HG02885 (cell line): ENCODE data around the gene CHIT1.

ENCODE experiments used
- ATAC-seq: cut with Tn5 transposase; IDR thresholded peaks from one replicate; pipeline ENCODE4 v1.9.1; 2021; ENCODE audit warnings: mild to moderate bottlenecking; ENCODE audit not compliant: unreplicated experiment, poor library complexity

Gene CHIT1

DNA sequence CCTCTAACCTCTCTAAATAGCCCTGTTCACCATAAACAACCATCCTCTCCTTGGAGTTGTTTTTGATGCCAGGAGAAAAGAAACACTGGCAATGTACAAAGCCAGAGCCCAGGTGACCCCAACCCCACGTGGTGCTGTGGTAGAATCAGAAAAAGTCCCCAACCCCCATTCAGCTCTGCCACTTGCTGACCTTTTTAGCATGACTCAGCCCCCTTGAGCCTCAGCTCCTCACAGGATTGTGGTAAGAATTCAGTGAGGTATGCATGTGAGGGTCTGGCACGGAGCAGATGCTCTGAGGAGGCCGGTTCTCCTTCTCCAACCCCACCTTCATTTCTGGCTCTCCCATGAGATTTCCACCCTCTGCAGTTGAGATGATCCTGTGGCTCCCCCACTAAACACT lies 31.8 kb downstream of the CHIT1 start:
- ATAC-seq: no peak

DNA sequence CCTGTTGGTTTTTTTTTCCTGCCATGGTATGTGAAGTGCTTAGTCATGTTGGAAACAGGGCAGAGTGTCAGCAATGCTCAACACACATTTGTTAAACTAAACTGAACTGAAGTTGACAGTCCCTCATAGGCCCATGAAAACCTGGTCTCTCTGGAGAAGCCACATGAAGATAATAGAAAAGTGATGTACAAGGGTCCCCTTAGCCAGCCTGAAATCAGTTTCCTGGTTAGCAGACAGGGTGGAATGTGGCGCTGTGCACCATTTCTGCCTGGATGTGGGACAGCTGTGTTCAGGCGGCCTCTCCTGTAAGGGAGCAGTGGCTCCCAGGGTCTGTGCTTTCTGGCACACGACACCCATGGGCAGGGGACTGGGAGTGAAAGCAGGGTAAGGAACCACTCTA lies 33.1 kb downstream of the CHIT1 start:
- ATAC-seq: no peak

DNA sequence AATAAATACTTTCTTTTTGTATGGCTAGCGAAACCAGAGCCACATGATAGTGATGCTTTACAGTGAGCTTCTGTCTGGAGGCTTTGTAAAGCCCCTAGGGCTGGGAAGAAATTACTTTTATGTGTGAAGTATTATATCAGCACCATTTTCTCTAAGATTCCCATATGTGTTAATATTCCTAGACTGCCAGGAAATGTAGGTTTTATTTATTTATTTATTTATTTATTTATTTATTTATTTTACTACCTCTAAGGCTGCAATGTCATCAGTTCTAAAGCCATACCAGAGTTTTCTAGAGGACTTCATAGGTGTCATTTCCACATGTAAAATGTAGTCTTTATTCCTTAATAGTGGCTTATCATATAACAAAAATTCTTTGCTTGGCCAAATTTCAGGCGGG lies 38.5 kb downstream of the CHIT1 start:
- ATAC-seq: no peak

DNA sequence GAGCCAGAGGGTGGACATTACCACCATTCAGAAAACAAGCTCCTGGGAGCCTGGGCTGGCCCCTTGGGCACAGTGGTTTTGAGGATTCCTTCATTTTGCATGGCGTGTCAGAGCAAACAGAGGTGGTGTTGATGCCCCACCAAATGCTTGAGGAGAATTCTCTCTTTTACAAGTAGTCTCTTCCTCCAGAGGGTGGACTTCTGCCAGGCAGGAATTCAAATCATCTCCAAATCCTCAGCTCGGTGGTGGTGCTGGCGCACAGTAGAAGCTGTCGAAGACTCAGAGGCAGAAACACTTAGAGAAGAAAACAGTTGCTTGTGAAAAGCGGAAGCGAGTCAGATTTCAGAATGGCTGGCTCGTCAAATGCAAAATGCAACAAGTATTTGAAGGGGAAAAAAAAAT lies 39.5 kb downstream of the CHIT1 start:
- ATAC-seq: no peak

DNA sequence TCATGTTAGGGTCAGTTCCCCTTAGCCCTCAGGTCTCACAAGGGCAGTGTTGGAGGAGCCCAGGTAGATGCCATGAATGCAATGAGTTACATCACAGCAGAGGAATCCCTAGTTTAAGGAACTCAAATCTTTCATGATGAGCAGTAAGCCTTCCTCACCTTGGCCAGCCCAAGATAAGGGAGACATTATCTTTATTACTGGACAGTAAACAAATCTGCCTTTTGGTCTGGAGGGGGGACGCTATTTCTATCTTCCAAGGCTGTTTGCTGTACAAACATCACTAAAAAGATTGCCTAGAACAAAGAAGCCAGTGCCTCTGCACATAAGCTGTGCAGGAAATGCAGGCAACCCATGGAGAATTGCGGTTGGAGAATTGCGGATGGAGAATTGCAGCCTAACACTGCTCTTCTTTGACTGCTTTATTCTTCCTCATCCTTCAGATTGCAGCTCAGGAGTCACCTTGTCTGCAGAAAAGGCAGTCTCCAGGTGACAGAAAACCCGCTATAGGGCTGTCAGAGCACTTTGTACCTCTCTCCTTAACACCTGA lies 40.7 kb downstream of the CHIT1 start:
- ATAC-seq: no peak

DNA sequence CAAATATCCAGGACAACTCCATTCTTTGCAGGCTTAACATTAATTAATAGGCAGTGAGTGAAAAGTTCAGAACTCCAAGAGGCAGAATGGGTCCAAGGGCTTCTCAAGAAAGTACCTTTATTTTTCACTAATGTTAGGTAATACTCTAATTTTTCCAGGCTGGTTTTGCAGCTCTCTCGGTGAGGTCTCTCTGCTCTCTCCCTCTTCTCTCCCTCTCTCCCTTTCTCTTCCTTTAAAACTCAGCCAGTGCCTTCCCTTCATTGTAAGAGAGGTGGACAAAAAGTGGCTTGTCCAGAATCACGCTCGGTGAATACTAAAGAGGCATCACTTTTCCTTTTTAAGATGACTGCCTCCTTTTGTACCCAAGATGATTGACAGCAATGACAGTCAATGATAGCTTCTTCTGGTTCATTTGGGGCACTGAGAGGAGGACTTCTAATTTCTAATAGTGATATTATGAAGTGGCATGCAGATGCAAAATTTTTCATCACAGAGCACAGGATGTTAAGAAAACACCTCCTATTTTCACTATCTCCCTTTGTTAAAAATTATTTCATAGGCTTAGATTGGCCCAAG lies 41.7 kb downstream of the CHIT1 start:
- ATAC-seq: no peak

DNA sequence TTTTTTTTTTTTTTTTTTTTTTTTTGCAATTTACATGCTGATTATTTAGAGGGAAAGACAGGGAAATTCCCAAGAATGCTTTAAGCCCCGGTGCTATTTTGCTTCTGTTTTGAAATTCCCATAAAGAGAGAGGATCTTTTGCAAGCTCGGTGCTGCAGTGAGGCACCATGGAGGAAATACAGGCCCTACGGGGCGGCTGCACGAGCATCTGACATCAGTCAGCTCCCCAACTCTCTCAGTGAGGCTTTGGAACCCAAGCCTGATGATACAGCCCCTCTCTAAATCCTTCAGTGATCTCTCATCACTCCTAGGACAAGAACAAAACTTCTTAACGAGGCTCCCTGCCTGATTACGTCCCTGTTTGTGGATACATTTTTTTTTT lies 42.2 kb downstream of the CHIT1 start:
- no peak for ATAC-seq

DNA sequence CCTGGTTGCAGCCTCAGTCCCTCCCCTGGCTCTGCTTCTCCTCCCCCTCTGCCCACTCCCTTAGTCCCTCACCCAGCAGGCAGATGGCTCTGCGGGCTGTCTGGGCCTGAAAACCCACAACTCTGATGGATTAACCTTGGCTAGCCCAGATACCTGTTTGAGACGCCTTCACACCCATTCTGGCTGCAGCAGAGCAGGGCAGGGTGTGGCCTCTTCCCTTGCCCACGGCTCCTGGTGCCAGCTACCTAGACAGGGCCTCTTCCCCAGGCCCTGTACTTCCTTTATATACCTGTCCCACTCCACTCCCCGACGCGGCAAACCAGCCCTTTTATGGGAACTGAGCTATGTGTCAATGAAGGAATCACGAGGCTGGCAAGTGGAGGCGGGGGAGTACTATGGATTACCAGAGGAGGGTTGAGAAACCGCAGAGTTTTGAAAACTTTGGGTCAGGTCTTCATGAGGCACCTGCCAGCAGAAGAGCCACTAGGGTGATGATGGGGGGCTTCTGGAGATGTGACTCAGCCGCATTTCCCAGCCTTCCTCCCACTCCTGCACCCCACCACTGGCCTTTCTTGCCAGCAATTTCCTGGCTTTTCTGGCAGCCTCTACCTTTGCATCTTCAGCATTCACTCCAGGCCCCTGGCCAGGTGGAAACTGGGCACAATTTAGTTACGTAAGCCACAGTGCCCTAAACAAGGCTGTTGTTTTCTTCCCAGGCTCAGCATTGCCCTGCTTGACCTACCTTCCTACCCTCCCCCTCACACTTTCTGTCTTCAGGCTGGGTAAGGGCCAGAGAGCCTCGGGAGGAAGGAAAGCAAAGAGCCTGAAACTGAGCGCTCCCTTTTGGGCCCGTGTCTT lies 42.8 kb downstream of the CHIT1 start, which contains the start of gene CHI3L1:
TSS of gene CHI3L1 (minus strand) at position 259 of the 858 bp plus-strand sequence. CDS start at position 178, 81 bp downstream.
- no peak for ATAC-seq

DNA sequence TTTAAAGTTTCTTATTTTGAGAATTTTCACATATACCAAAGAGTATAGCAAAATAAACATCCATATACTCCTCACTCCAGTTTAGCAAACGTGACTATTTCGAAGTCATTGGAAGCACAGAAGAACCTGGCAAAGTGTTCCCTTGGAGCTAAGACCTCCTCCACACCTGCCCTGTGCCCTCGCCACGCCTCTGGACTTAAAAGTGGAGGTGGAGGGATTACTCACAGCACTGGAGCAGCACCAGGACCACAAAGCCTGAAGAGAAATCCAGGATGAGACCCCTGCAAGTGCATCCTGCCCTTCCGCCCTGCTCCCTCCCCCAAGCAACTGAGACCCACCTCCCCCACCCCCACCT lies 43.4 kb downstream of the CHIT1 start:
- ATAC-seq: no peak

DNA sequence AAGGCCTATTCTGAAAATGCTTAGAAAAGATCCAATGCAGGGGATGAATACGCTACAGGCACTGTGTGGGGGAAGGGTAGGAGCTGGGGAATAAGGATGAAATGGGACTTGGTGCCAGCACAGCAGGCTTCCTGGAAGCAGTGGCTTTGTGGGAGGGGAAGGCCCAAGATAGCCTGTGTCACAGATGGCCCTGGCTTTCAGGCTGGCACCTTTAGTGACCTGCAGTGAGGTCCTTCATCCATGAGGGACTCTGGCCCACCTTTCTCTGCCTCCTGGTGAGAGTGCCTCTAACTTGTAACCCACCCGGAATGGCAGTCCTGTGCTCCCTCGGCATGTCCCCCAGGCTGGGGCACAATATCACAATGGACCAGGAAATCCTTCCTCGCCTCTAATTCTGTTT lies 43.9 kb downstream of the CHIT1 start:
- no peak for ATAC-seq

DNA sequence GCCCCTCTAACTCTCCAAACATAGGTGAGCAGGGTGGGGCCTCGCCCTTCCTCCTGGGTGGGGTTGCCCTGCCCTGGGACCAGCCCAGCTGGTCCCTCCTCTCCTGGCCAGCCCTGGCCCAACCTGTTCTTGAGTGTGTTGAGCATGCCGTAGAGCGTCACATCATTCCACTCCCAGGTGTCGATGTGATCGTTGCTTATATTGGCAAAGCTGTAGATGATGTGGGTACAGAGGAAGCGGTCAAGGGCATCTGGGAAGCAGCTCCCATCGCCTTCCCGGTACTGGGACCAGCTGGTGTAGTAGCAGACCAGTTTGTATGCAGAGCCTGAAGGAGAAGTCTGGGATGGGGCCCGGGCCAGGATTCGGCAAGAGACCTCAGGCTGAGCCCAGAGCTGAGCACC lies 44.4 kb downstream of the CHIT1 start:
- no peak for ATAC-seq

DNA sequence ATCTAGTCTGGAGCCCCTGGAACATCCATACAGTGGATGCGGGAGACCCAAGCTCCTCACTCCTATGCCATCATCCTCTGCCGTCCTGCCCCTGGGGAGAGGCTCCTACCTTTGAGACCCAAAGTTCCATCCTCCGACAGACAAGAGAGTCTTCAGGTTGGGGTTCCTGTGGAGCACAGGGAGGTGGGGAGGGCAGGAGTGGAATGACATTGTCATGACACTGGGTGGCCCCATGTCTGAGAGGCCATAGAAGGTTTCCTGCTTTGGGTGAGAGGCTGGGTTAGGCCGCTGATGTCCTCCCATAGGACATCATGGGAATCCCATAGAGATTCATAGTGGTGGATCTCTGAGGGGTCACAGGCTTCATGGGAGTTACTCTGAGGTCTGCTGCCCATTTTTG lies 45.0 kb downstream of the CHIT1 start:
- ATAC-seq: no peak

DNA sequence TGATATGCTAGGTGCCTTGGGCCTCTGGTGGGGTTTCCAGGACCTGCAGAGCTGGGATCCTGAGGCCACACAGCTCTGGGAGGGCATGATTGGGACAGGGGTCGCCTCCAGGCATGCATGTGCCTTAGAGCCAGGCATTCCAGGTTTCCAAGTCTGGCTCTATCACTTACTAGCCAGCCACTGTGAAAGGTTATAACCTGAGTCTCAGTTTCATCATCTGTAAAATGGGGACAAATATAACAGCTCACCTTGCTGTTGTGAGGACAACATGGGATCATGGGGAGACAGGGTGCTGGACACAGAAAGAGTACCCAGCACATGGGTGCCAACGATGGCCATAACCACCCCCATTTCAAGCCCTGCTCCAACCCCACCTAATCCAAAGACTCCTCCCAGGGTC lies 45.6 kb downstream of the CHIT1 start:
- ATAC-seq: no peak

DNA sequence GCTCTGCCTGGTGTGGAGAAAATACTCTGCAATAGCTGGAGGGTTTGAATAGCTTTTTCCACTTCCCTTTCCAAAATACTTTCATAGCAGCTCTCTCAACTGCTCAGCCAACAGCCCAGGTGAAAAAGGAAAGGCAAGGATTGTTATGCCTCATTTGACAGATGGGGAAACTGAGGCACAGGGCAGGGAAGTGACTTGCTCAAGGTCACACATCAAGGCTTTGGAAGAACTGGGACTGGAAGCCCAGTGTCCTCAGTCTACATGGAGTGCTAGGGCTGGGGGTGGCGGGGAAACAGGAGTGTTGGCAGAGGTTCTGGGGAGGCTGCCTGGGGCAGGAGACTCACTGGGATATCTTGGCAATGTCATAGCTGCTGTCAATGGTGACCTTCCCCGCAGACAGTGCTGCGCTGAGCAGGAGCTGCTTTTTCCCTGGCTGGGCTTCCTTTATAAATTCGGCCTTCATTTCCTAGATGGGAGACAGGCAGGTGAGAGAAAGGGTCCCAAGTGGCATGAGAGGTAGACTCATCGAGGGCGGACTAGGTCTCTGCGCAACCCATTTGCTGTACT lies 47.0 kb downstream of the CHIT1 start:
- ATAC-seq: no peak

DNA sequence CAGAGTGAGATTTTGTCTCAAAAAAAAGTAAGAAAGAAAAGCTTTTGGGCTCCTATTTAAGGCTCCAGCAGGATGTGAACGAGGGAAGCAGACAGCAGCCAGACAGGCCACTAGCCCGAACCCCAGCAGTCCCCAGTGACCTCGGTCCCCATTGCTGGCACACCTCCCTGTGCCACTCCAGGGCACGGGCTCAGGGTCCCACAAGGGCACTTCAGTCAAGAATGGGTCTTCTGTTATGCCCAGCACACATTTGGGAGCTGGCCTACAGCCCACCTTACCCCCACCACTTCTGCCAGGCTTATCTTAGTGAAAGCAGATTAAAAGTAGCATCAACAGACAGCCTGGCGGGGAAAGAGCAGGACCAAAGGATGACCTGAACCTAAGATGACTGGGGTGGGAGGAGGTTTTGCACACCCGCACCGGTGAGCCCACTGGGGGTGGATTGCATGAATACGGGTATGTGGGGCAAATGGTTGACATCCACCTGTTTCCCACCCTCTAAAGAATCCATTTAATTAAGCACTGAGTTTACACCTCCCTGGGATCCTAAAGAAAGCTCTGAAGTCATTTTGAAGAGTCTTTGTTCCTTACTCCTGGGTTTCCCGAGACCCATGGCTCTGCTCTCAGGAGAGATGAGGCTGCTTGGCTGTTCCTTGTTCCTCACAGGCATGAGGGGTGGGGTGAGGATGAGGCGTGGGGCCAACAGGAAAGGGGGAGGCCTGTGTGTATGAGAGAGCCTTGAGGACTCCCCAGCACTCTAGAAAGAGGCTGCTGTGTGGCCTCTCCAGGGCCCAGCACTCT lies 47.7 kb downstream of the CHIT1 start:
- no peak for ATAC-seq

DNA sequence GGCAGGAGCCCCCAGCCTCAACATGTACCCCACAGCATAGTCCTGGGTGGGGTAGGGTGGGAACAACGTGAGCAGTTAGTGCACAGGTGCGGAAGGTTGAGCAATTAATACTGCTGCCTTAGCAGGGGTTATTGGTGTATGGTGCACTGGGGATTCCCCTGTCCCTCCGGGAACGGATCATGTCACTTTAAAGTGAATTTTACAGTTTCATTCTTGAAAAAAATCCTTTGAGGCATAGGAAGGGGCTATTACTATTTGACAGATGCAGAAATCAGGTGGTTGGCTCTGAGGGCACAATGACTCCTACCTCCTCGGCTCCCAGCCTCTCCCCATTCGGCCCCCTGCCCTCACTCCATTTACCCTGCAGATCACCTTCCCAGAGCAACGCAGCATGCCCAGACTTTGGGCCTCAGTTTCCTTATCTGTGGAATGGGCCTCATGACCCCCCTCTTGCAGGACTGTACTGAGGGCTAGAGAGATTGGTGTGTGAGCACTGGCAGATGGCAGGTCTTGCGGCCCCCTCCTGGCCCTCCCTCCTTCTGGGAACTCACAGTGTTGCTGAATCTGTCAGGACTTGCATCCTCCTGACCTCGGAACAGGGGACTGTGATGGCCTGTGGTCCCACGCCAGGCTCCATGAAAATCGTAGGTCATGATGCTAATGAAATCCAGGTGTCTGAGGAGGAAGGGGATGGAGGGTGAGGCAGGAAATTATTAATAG lies 48.7 kb downstream of the CHIT1 start:
- ATAC-seq: no peak

DNA sequence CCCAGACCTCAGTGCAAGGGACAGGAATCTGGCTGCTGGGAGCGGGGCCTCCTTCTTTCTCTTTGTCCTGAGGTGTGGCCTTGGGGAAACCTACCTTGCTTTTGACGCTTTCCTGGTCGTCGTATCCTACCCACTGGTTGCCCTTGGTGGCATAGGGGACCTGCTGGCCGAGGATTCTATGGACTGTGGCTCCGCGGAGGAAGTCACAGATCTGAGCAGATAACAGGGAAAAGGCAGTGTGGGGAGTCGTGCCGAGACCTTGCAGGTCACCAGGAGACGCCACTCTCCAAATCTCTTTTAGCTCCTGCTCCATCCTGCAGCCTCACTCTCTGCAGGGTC lies 49.8 kb downstream of the CHIT1 start:
- ATAC-seq: no peak

DNA sequence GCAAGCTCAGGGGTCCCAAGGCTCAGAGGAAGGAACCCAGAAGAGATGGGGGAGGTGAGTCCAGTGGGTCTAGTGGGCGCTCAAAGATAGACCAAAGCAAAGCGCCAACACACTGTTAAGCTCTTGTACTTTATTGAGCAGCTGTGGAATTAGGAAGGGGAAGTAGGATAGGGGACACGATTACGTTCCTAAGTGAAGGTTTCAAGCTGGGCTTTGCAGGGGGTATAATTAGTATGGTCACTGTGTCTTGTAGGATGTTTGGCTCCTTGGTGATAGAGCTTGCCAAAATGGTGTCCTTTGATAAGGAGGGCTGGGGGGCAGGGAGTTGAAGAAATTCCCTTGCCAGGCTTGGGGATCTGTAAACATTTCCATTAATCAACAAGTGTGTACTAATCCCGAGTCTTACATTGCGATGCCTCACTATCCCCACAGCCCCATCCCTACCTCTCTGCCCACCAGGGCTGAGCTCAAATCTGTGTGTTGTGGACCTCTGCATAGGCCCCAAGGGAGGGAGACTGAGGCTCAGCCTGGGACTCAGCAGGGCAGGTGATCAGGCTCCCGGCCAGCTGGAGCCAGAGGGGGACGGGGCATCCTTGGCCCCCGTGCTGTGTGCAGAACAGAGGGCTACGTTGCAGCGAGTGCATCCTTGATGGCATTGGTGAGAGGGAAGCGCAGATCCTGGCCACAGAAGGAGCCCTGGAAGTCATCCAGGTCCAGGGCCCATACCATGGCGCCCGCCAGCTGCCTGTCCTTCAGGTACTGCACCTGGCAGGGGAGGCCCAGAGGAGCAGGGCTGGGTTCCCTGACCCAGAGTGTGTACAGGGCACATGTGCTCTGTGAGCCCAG lies 50.4 kb downstream of the CHIT1 start:
- ATAC-seq: no peak

DNA sequence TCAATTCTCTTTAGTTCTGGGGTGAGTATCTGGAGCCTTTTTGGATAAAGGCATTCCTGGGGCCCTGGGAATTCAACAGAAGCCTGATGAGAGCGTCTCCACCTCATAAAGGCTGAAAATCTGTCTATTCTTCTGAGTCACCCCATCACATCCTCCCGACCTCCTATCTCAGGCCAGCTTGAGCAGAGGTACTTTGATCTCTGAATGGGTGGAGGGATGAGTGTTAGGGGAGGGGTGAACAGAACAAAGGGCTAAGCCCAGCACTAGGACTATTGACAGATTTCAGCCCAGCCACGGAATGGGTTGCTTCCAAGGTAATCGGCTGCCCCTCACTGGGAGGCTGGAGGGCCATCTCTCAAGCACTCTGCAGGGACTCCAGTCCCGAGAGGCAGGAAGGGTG lies 51.4 kb downstream of the CHIT1 start:
- ATAC-seq: no peak
